Epithelial cell of prostate (primary cell): Measurements from ENCODE around the gene SPHK1.
A peak's percentile ranks its signal among the peaks of the same experiment; 100 is the strongest.

ENCODE experiments used
- DNase-seq: peaks from one replicate; pipeline ENCODE4 v3.0.0-alpha.2; 2011; ENCODE audit warnings: low read depth, low spot score
- H3K27ac ChIP-seq: fragments of 450-650 bp; 2 replicates; pipeline ENCODE4 v1.5.1; 2017; ENCODE audit warnings: mild to moderate bottlenecking

Gene SPHK1

GRCh38 chr17:76360461-76360860 lies 23.9 kb upstream of the SPHK1 start:
- no peak overlapping the region for H3K27ac ChIP-seq

GRCh38 chr17:76363107-76363842 lies 21.1 kb upstream of the SPHK1 start:
- H3K27ac ChIP-seq, result no peak overlapping the region

More at GRCh38 chr17:76360461-76360860, 23.9 kb upstream of the SPHK1 start:
- DNase-seq, result no peak

GRCh38 chr17:76365256-76365903 lies 19.0 kb upstream of the SPHK1 start:
- DNase-seq, result no peak
- no peak overlapping the region for H3K27ac ChIP-seq

More at GRCh38 chr17:76363107-76363842, 21.1 kb upstream of the SPHK1 start:
- DNase-seq, result no peak

- H3K27ac ChIP-seq, result no peak overlapping the region
- DNase-seq, result no peak
These were observed 18.2 kb upstream of the SPHK1 start for GRCh38 chr17:76366247-76366646.

- no peak overlapping the region for H3K27ac ChIP-seq
These were observed 16.8 kb upstream of the SPHK1 start for GRCh38 chr17:76367642-76368041.

GRCh38 chr17:76368545-76368944 lies 15.9 kb upstream of the SPHK1 start:
- no peak for DNase-seq
- no peak overlapping the region for H3K27ac ChIP-seq

More at GRCh38 chr17:76367642-76368041, 16.8 kb upstream of the SPHK1 start:
- DNase-seq, result no peak

- no peak for DNase-seq
- H3K27ac ChIP-seq, result peak overlapping the region; percentile 90
These were observed 15.0 kb upstream of the SPHK1 start for GRCh38 chr17:76369379-76369778.

- peak overlapping the region; percentile 90 for H3K27ac ChIP-seq
- DNase-seq, result no peak
These were observed 14.6 kb upstream of the SPHK1 start for GRCh38 chr17:76369804-76370203.

- H3K27ac ChIP-seq, result peak overlapping the region; percentile 90
- DNase-seq, result no peak
These were observed 14.0 kb upstream of the SPHK1 start for GRCh38 chr17:76370261-76370993.

GRCh38 chr17:76371656-76372628 lies 12.5 kb upstream of the SPHK1 start:
- peak overlapping the region; percentile 90 for H3K27ac ChIP-seq
- peak; percentile 92 for DNase-seq

- no peak overlapping the region for H3K27ac ChIP-seq
- DNase-seq, result no peak
These were observed 7.9 kb upstream of the SPHK1 start for GRCh38 chr17:76376318-76377133.

- no peak for DNase-seq
- H3K27ac ChIP-seq, result no peak overlapping the region
These were observed 5.7 kb upstream of the SPHK1 start for GRCh38 chr17:76378548-76379274.

GRCh38 chr17:76379275-76379641 lies 5.2 kb upstream of the SPHK1 start:
- DNase-seq, result no peak
- no peak overlapping the region for H3K27ac ChIP-seq

- DNase-seq, result no peak
- no peak overlapping the region for H3K27ac ChIP-seq
These were observed 4.6 kb upstream of the SPHK1 start for GRCh38 chr17:76379646-76380376.

- no peak for DNase-seq
- peak overlapping the region; percentile 93 for H3K27ac ChIP-seq
These were observed 2.6 kb upstream of the SPHK1 start for GRCh38 chr17:76381633-76382350.

- peak overlapping the region; percentile 93 for H3K27ac ChIP-seq
- no peak for DNase-seq
These were observed 2.0 kb upstream of the SPHK1 start for GRCh38 chr17:76382351-76382802.
